LoVo (cell line): ENCODE results near the gene P3H2.
"Not testable (repeated sequence)": the region's sequence is repeated elsewhere in the genome, so short reads cannot be mapped to it uniquely, and the experiment has no call there.

Source experiments
- DNase-seq: peaks from one replicate; pipeline ENCODE4 v3.0.0-alpha.2; 2016; ENCODE audit warnings: low spot score

Gene P3H2

DNA sequence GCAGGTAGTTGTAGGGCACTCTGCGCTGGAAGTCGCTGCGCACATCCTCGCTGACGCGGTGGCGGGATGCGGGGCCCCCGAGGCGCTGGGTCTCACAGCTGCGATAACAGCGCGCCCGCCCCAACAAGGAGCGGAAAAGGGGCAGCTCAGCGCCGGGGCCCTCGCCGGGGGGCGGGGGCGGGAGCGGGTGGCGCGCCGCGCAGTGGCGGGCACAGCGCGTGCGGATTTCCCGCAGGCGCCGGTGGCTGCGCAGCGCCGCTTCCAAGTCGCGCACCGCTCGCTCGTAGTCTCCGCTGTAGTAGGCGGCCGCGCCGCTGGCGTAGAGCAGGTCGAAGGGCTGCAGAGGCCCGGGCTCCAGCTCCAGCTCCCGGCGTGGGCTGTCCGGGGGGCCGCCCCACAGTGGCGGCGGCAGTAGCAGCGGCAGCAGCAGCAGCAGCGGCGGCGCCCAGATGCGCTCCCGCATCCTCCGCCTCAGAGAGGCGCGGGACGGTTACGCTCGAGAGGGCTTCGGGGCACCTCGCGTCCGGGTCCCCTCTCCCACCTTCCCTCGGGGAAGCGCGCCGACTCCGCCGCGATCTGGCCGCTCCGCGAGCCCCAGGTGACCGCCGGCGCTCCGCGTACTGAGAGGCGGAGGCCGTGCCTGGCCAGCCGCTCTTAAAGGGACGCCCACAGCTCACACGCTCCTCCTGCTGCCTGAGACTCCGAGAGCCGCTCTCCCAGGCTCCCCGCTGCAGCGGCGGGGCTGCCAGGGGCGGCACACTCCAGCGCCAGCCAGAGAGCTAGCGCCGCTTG is at the start of gene P3H2:
P3H2 (minus strand) TSS at position 629 of the 792 bp plus-strand sequence; CDS start at position 463, 166 bp downstream.
- DNase-seq, result peak; percentile 90

GRCh38 chr3:190169877-190170276 is 49.2 kb upstream of the P3H2 start:
- DNase-seq, result no peak

DNA sequence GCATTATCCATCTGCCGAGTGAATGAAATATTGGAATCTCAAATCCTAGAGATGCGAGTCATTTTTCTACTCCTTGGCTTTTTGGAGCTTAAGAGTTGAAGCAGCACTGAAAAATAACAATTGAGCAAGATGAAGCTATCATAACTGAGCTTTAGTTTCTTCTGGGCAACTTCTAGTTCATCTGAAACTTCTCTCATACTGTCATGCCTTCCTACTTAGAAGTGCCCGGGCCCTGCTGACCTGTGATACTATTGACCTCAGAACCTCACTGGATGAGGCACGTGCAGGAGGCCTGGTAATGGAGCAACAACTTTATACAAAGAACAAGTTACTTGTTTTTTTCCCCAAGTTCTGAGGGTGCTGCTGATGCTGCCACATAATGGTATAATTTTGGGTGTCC is 48.5 kb upstream of the P3H2 start:
- DNase-seq, result no peak

DNA sequence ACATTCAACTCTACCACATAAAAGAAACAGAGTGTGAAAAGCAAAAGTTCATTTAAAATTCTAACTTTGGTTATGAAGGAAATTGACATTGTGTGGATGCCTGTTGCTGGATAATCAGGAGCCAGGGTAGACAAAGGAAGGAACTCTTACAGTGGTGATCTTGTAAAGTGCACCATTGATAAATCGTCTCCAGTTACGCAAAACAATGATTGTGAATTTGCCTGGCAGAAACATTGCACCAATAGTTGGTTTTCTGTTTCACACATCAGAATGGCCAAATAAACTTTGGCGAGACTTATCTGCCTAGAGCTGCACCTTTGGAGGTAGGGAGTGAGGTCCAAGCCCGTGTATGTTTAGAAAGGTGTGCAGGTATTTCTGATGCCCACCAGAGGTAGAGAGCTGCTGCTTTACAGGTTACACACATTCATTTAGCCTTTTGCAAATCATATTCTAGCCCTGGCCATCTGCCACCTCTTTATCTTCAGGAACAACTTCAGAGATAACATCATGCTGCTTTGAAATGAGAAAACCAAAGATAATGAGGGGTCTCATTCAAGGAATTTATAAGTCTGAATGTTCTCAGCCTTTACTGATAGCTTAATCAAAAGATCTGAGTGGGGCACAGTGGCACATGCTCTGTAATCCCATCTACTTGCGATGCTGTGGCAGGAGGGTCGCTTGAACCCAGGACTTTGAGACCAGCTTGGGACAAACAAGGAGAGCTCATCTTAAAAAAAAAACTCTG is 47.4 kb upstream of the P3H2 start:
- DNase-seq, result no peak

GRCh38 chr3:190166948-190167347 is 46.3 kb upstream of the P3H2 start:
- no peak for DNase-seq

GRCh38 chr3:190165253-190165652 is 44.6 kb upstream of the P3H2 start:
- DNase-seq, result no peak

DNA sequence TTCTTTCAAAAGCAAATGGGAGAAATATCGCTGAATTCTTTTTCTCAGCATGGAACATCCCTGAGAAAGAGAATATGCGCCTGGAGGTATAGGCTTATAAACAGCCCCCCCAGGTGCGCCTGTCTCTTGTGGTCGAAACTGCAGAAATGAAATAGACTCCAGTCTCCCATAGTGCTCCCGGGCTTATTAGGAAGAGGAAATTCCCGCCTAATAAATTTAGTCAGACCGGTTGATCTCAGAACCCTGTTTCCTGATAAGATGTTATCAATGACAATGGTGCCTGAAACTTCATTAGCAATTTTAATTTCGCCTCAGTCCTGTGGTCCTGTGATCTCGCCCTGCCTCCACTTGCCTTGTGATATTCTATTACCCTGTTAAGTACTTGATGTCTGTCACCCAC is 41.3 kb upstream of the P3H2 start:
- DNase-seq, result not testable (repeated sequence)

DNA sequence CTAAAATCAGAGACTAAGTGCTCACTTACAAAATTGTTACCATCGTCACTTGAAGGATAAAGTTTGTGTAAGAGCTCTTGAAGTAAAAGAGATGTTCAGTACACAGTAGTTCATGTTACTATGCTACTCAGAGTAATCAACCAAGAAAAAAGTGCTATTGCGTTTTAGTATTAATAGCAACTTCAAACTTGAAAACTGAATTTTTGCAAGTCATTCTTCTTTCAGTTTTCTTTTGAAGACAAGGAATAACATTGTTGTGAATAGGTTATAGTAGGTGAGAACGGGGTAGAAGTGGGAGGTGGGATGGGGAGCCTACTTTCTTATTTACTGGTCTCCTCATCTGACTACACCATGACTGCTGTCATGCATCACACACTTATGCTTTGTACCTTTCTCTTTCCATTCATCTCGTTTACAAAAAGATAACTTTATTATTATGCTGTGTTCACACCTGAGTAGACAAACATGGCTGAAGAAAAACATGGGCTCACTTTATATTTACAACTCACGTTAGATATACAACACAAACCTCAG is 39.3 kb upstream of the P3H2 start:
- no peak for DNase-seq

GRCh38 chr3:190158261-190158660 is 37.6 kb upstream of the P3H2 start:
- DNase-seq, result no peak

DNA sequence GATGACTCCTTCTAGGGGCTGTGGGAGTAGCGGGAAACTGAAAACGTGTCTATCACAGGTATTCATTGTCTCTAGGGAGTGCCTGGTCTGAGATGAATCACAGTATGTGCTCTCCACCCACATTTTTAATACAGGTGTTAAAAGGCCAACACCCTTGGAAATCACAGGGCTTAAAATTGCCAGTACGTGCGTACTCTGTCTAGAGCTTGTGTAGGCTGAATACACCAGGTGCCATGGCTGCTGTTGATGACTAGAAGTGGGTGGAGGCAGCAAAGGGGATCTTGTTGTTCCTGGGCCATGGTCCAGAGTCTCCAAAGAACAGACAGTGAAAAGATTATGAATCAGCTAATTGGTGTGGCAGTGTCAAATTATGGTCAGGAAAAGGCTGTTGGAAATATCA is 35.1 kb upstream of the P3H2 start:
- peak; percentile 83 for DNase-seq

GRCh38 chr3:190150681-190151080 is 30.0 kb upstream of the P3H2 start:
- no peak for DNase-seq

- not testable (repeated sequence) for DNase-seq
Measured at GRCh38 chr3:190149830-190150619, 29.3 kb upstream of the P3H2 start.

- not testable (repeated sequence) for DNase-seq
Measured at GRCh38 chr3:190144793-190145192, 24.1 kb upstream of the P3H2 start.

- no peak for DNase-seq
Measured at GRCh38 chr3:190142041-190142440, 21.3 kb upstream of the P3H2 start.

- no peak for DNase-seq
Measured at GRCh38 chr3:190139365-190139764, 18.7 kb upstream of the P3H2 start.

GRCh38 chr3:190132371-190132770 is 11.7 kb upstream of the P3H2 start:
- DNase-seq, result no peak

DNA sequence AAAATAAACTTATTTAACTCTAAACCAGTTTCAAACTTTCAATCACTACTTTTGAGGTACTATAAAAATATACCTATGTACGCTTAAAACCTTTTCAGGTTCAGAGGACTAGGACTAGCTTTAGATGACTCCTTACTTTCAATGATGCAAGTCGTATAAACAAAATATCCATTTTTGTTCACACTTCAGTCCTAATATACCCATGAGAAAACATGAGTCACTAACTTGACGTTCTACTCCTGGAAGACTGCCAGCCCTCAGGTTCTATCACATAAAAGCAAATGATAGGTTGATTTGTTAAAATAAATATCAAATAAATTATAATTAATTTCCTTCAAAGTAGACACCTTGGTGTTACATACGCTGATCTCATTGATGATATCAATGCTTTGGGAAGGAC is 10.6 kb upstream of the P3H2 start:
- peak; percentile 80 for DNase-seq

DNA sequence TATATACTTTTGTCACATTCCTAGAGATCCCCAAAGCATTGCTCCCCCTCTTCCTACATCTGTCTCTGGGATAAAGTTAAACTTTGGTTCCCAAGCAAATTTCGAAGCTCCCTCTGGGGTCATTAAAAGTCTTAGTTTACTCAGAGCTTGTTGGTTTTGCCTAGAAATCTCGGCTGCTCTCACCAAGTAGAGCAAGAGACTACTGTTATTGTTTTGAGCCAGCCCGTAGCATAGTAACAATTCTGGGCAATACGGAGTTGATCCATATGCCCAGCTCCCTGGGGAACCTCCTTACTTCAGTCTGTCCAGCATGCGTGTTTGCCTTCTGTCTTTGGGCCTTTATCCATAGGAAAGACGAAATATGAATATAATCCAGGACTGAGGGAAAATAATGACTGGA is 10.0 kb upstream of the P3H2 start:
- no peak for DNase-seq

DNA sequence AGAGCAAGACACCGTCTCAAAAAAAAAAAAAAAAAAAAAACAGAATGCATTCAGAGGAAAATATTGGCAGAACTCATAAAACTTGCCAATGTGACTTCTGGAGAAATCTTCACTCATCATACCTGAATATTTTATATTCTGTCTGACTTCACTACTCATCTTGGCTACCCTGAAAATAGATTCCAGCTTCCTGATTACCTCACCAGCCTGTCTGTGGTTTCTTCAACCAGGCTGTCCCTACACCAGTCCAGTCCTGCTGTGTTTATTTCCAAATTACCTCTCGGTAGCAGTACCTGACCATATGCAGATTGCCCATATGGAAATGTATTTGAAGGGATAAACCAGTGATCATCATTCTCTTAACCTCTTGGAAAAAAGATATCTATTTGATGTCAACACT is 9.3 kb upstream of the P3H2 start:
- DNase-seq, result no peak

DNA sequence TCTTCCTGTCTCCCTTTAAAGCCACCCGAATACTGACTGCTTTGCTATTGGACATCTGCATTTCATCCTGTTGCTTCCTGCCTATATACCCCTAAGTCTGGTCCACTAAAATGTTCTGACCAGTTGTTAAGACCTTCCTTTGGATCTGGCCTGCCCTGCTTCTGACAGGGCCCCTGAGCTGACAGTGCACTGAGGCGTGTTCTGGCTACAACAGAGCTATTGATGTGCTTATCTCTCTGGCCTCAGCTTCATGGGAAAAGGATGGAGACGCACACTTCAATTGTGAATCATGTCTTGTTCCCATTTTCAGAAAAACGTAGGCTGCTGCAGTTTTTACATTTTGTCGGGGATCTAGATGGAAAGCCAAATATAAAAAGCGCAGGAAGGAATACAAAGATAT is 7.1 kb upstream of the P3H2 start:
- DNase-seq, result no peak

DNA sequence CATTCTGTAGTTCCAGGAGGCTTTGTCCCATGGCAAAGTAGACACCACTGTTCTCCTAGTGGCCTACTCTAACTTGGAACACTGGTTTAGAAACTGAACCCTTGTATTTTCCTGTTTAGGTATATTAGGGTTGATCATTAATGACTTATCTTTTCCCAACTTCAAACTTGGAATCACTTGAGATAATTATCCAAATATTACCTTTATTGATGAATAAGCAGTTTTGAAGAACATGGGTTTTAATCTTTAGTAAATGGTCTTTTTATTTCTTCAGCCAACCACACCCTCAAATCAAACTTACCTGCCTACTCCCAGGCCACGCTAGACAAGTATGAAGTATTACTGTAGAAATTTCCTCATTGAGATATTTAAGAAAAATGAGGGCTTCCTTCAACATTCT is 6.5 kb upstream of the P3H2 start:
- no peak for DNase-seq

- peak; percentile 19 for DNase-seq
Measured at GRCh38 chr3:190125436-190126068, 4.9 kb upstream of the P3H2 start.
